ENCODE data around the gene ESPL1. TPM values are rescaled to one million over a fixed set of nuclear protein-coding genes. Genes with fewer than 3 reads are reported as not detected.

The ESPL1 gene
- total RNA-seq, 1 experiment from 2014 or later, result 12.1 TPM

DNA sequence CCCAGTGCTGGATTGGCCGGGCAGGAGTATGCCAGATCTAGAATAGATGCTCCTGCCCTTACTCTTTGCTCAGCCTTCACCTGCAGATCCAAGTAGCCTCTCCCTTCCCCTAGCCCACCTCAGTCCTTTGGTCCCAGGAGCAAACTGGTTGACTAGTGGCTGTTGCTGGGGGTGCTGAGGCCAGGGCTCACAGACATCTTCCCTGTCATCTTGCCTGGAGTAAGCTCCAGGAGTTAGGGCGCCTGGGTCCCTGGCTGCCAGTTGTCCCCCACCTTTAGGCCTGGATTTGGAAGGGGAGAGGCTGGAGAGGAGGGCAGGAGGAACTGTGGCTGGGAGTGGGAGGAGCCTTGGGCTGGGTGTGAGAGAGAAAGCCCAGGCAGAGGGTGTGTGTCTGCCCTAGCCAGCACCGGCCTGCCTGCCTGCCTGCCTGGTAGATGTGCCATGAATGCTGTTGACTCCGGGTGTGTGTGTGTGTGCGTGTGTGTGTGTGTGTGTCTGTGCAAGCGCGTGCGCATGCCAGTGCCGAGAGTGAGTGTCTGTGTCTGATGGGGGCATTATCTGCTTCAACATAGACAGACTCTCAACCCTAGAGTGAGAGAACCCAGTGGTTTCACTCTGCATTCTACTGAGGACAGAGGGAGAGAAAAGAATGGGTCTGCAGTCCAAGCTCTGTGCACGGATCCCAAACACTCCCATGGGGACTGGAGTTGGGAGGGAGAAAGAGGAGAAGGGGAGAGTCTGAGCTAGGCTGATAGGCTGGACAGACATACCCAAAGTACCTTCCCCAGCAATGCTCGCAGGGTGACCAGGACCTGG, 35.2 kb upstream of the ESPL1 start:
- Mint-ChIP-seq H3K36me3 (ENCODE audit: insufficient read depth, unreplicated experiment) (no peaks in the 10 kb centered on the region), H3K4me1 (ENCODE audit: insufficient read depth, unreplicated experiment) (peaks cover 67% of the 10 kb centered on the region), H3K9me3 (ENCODE audit: unreplicated experiment) (no peaks in the 10 kb centered on the region), H3K27ac (ENCODE audit: low read depth, unreplicated experiment) (peak overlapping the region; percentile 67), H3K4me3 (ENCODE audit: unreplicated experiment) (peak overlapping the region; percentile 77), H3K27me3 (ENCODE audit: insufficient read depth, unreplicated experiment) (no peaks in the 10 kb centered on the region)
- CTCF ChIA-PET, result interaction anchor here (0.5 to 1.5 kb wide), 6 partner anchors 8 to 73 kb away, joined by 3 to 5 read pairs (median 3); a partner anchor contains a TSS
- BruUV-seq (replicated peaks), result no TSS peak
- intact Hi-C loops (cut with micrococcal nuclease), result no loop called here
- POLR2A ChIA-PET, result interaction anchor here (0.5 to 2.0 kb wide), 11 partner anchors 8 to 146 kb away, joined by 3 to 8 read pairs (median 3); partner anchors contain the start of gene MYG1
- peak; percentile 54 for DNase-seq (ENCODE audit: unreplicated experiment)
- TF ChIP-seq, protein P1, sequence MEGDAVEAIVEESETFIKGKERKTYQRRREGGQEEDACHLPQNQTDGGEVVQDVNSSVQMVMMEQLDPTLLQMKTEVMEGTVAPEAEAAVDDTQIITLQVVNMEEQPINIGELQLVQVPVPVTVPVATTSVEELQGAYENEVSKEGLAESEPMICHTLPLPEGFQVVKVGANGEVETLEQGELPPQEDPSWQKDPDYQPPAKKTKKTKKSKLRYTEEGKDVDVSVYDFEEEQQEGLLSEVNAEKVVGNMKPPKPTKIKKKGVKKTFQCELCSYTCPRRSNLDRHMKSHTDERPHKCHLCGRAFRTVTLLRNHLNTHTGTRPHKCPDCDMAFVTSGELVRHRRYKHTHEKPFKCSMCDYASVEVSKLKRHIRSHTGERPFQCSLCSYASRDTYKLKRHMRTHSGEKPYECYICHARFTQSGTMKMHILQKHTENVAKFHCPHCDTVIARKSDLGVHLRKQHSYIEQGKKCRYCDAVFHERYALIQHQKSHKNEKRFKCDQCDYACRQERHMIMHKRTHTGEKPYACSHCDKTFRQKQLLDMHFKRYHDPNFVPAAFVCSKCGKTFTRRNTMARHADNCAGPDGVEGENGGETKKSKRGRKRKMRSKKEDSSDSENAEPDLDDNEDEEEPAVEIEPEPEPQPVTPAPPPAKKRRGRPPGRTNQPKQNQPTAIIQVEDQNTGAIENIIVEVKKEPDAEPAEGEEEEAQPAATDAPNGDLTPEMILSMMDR (IDR thresholded peaks at IDR 0.05; ENCODE audit: unreplicated experiment), result no peak

DNA sequence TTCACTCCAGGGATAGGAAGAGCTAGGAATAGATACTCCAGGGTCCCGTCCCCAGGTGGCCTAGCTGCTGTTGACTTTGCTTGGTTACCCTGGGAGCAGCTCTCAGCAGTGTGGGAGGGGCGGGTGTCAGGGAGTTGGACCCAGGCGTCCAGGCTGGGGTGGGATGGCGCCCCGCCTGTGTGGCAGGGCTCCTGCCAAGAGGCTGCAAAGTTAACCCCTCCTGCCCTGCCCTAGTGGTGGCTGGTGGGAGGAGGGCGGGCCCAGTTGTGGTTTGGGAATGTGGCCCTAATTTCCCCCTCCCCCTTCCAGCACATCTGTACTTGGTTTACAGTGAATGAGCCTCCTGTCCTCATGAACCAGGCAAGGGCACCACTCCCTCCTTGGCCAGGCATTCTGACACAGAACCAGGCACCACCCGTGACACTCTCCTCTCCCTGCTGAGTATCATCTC, 34.4 kb upstream of the ESPL1 start:
- no peaks in the 10 kb centered on the region for H3K36me3 Mint-ChIP-seq (ENCODE audit: insufficient read depth, unreplicated experiment)
- H3K9me3 Mint-ChIP-seq (ENCODE audit: unreplicated experiment), result no peaks in the 10 kb centered on the region
- ChIA-PET CTCF (interaction anchor here (0.5 to 1.5 kb wide), 5 partner anchors 8 to 72 kb away, joined by 3 to 4 read pairs (median 3); a partner anchor contains a TSS), POLR2A (interaction anchor here (0.6 to 2.0 kb wide), 8 partner anchors 11 to 97 kb away, joined by 3 to 8 read pairs (median 3); partner anchors contain the start of gene ESPL1)
- DNase-seq (ENCODE audit: unreplicated experiment), result no peak
- H3K4me1 Mint-ChIP-seq (ENCODE audit: insufficient read depth, unreplicated experiment), result peaks cover 61% of the 10 kb centered on the region
- no peaks in the 10 kb centered on the region for H3K27me3 Mint-ChIP-seq (ENCODE audit: insufficient read depth, unreplicated experiment)
- intact Hi-C loops (cut with micrococcal nuclease), result no loop called here
- BruUV-seq (replicated peaks), result no TSS peak
- H3K4me3 Mint-ChIP-seq (ENCODE audit: unreplicated experiment), result peak overlapping the region; percentile 36
- H3K27ac Mint-ChIP-seq (ENCODE audit: low read depth, unreplicated experiment), result no peak overlapping the region
- TF ChIP-seq, protein P1 (IDR thresholded peaks at IDR 0.05; ENCODE audit: unreplicated experiment), result no peak

DNA sequence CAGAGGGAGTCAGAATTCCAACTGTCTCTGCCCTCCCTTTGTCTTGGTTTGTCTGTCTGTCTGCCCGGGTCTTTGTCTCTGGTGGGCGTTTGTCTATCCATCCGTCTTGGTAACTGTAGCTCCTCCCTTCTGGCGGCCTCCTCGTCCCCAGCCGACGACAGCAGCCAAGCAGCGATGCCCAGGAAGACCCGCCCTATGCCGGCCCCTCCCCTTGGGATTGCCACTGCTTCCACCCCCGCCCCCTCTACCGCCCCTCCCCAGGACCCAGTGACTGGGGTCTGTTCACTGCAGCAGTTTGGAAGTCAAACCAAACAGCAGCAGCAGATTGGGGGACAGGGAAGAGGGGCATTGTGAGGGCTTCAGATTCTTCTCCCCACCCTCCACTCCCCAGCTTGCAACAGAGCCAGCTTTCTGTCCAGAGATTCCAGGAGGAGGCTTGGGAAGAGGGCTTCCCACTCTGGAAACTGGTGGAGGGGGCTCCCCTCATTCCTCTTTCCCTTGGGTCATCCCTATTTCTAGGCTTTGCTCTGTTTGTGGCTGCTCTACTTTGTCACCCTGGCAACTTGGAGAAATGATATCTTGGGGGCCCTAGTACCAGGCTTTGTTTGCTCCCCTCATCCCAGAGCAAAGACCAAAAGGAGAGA, 33.7 kb upstream of the ESPL1 start:
- no peaks in the 10 kb centered on the region for H3K9me3 Mint-ChIP-seq (ENCODE audit: unreplicated experiment)
- H3K4me1 Mint-ChIP-seq (ENCODE audit: insufficient read depth, unreplicated experiment), result peaks cover 55% of the 10 kb centered on the region
- BruUV-seq (replicated peaks), result no TSS peak
- DNase-seq (ENCODE audit: unreplicated experiment), result no peak
- no peaks in the 10 kb centered on the region for H3K27me3 Mint-ChIP-seq (ENCODE audit: insufficient read depth, unreplicated experiment)
- ChIA-PET CTCF (interaction anchor here (0.7 to 1.3 kb wide), 2 partner anchors 20 to 21 kb away, joined by 3 to 4 read pairs; no protein-coding TSS in a partner anchor), POLR2A (interaction anchor here (0.8 to 2.0 kb wide), 2 partner anchors 14 to 34 kb away, joined by 3 to 8 read pairs; partner anchors contain the start of gene ESPL1)
- intact Hi-C loops (cut with micrococcal nuclease), result no loop called here
- no peak overlapping the region for H3K27ac Mint-ChIP-seq (ENCODE audit: low read depth, unreplicated experiment)
- H3K4me3 Mint-ChIP-seq (ENCODE audit: unreplicated experiment), result peak overlapping the region; percentile 36
- TF ChIP-seq, protein P1 (IDR thresholded peaks at IDR 0.05; ENCODE audit: unreplicated experiment), result no peak
- no peaks in the 10 kb centered on the region for H3K36me3 Mint-ChIP-seq (ENCODE audit: insufficient read depth, unreplicated experiment)

DNA sequence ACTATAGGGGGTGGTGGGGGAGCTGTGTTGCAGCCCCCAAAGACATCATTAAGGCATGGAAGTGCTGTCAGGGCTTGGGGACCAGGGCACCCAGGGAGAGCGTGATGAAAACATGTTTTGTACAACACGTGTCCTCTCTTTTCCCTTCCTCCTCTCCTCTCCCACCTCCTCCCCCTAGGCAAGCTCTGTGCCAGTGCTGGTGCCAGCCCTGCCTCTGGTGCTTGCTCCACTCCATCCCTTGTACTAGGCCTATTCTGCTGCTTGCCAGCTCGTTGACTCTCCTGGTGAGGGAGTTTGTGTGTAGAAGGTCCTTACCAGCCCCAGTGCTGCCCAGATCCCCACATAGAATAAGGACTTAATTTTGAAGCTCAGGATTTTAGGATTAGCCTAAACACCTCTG, 32.9 kb upstream of the ESPL1 start:
- Mint-ChIP-seq H3K4me1 (ENCODE audit: insufficient read depth, unreplicated experiment) (peaks cover 47% of the 10 kb centered on the region), H3K27ac (ENCODE audit: low read depth, unreplicated experiment) (no peak overlapping the region), H3K4me3 (ENCODE audit: unreplicated experiment) (no peak overlapping the region), H3K9me3 (ENCODE audit: unreplicated experiment) (no peaks in the 10 kb centered on the region), H3K36me3 (ENCODE audit: insufficient read depth, unreplicated experiment) (no peaks in the 10 kb centered on the region), H3K27me3 (ENCODE audit: insufficient read depth, unreplicated experiment) (no peaks in the 10 kb centered on the region)
- POLR2A ChIA-PET, result no interaction called here
- no TSS peak for BruUV-seq (replicated peaks)
- intact Hi-C loops (cut with micrococcal nuclease), result no loop called here
- no peak for DNase-seq (ENCODE audit: unreplicated experiment)
- CTCF ChIA-PET, result interaction anchor here (0.7 to 1.2 kb wide), 2 partner anchors 16 to 19 kb away, joined by 3 to 4 read pairs; a partner anchor contains a TSS
- TF ChIP-seq, protein P1 (IDR thresholded peaks at IDR 0.05; ENCODE audit: unreplicated experiment), result no peak

Measured in MCF 10A (cell line).